ENCODE measurements around the gene PMFBP1.

Gene PMFBP1

GRCh38 chr16:72187551-72187950, 15.6 kb upstream of the PMFBP1 start:
- DNase-seq: no peak

GRCh38 chr16:72182976-72183375, 11.0 kb upstream of the PMFBP1 start:
- DNase-seq: no peak

GRCh38 chr16:72179204-72179970, 7.4 kb upstream of the PMFBP1 start:
- DNase-seq: no peak

- no peak for DNase-seq
These were observed 2.8 kb upstream of the PMFBP1 start for GRCh38 chr16:72174726-72175125.

GRCh38 chr16:72173997-72174396, 2.0 kb upstream of the PMFBP1 start:
- no peak for DNase-seq

- no peak for DNase-seq
These were observed 719 bp downstream of the PMFBP1 start for GRCh38 chr16:72171236-72171635.

GRCh38 chr16:72169708-72170107, 2.2 kb downstream of the PMFBP1 start:
- no peak for DNase-seq

- no peak for DNase-seq
These were observed 3.6 kb downstream of the PMFBP1 start for GRCh38 chr16:72168365-72168764.

- no peak for DNase-seq
These were observed 4.9 kb downstream of the PMFBP1 start for GRCh38 chr16:72166954-72167561.

- DNase-seq: no peak
These were observed 5.8 kb downstream of the PMFBP1 start for GRCh38 chr16:72166151-72166550.

GRCh38 chr16:72164691-72165090, 7.3 kb downstream of the PMFBP1 start:
- no peak for DNase-seq

- no peak for DNase-seq
These were observed 9.8 kb downstream of the PMFBP1 start for GRCh38 chr16:72162105-72162692.

- no peak for DNase-seq
These were observed 12.2 kb downstream of the PMFBP1 start for GRCh38 chr16:72159801-72160200.

GRCh38 chr16:72159386-72159785, 12.6 kb downstream of the PMFBP1 start:
- no peak for DNase-seq

- DNase-seq: no peak
These were observed 22.1 kb downstream of the PMFBP1 start for GRCh38 chr16:72149676-72150464.

GRCh38 chr16:72142476-72142875, 29.5 kb downstream of the PMFBP1 start:
- DNase-seq: no peak

- DNase-seq: no peak
These were observed 32.0 kb downstream of the PMFBP1 start for GRCh38 chr16:72139908-72140307.

- no peak for DNase-seq
These were observed 33.8 kb downstream of the PMFBP1 start for GRCh38 chr16:72138064-72138572.

GRCh38 chr16:72137380-72138063, 34.4 kb downstream of the PMFBP1 start:
- DNase-seq: no peak

GRCh38 chr16:72134507-72134906, 37.4 kb downstream of the PMFBP1 start:
- DNase-seq: no peak

- DNase-seq: no peak
These were observed 39.2 kb downstream of the PMFBP1 start for GRCh38 chr16:72132726-72133125.

- DNase-seq: no peak
These were observed 40.9 kb downstream of the PMFBP1 start for GRCh38 chr16:72131036-72131435.
